GM18868 (cell line): ENCODE results near the gene PDX1.
A peak's percentile ranks its signal among the peaks of the same experiment; 100 is the strongest.

Experiments
- ATAC-seq: cut with Tn5 transposase; IDR thresholded peaks from one replicate; pipeline ENCODE4 v1.9.1; 2021; ENCODE audit warnings: mild to moderate bottlenecking, moderate library complexity; ENCODE audit not compliant: unreplicated experiment

PDX1 gene

DNA sequence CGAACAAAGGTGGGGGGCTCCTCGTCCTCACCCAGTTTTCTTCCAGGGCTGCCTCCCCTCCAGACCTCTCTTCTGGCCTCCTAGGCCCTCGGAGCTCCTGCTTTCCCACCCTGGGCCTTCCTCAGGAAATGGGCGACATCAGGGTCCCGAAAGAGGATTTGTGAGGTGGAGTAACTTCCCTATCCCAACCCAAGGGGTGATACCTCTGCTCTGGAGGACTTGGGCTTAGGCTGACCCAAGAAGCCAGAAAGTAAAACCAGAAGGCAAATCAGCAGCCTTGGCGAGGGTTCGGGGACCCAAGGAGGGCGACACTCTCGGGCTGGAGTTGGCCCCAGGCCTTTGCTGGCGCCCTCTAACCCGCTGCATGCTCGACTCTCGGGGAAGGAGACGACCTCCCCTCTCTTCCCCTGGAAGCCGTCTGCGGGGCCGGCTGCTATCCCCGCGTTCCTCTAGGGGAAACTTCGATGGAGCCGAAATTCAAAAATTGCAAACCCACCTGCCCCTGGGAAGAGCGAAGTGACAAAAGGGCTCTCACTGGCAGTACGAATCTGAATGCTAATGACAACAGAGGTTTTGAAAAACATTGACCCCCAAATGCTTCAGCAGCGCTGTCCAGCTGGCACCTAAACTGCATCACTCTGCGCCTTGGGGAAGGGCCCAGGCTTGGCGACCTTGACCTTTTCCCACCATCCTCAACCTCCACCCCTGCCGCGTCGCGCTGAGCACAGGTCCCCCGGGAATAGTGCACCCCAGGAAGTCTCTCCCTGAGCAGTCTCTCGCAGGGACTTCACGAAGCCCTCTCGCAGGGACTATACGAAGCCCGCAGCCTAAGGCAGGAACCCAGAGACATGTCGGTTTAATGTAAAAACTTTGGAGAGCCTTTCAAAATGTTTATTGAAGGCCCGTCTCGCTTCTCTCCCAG, 2.4 kb downstream of the PDX1 start:
- no peak for ATAC-seq

DNA sequence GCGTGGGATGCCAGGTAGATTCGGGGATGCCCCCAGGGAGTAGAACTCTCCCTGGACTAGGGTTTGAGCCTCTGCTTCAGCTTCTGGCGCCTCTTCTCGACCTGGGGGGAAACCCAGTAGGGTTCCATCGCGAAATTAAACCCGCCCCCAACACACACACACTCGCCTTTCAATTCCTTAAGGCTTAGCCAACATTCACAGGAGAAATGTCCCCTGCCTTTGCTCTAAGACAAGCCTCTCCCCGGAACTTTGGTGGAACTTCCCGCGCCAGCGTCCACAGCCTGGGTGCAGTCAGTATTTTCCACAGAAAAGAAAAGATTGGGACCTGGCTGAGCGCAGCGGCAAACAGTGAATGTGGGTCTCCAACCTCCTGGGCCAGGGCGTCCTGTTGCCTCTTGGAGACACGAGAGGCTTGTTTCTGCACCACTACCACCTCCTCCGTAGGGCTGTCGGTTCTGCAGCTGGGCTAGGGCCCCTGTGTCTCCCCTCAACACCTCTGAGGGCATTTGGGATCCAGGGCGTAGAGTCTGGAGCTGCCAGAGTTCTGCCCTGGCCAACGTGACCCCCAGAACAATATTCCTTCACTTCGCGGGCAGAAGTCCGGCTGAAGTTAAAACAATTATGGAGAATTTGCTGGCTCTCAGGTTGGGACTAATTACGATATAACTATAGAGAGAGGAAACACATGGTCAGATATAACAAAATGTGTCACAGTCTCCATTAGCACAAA, 3.2 kb downstream of the PDX1 start:
- ATAC-seq = no peak

DNA sequence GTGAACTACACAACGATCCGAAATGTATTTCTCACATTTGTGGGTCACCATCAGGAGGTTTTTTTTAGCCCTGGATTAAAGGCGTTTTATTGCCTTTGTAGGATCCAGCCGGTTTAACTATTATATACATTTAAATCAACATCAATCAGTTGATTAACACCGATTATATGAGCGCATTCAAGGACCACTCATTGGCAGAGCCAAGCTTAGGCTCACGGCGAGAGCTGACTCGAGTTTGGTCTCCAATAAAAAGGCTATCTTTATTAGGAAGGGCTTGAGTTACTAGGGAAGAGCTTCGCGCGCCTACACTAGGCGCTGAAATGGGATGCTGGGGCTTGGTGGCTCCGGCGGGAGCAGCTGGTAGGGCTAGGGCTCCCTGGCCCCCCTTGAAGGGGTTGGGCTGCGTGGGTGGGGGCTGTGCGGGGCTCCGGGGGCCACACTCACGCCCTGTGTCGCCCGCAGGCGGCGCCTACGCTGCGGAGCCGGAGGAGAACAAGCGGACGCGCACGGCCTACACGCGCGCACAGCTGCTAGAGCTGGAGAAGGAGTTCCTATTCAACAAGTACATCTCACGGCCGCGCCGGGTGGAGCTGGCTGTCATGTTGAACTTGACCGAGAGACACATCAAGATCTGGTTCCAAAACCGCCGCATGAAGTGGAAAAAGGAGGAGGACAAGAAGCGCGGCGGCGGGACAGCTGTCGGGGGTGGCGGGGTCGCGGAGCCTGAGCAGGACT, 4.2 kb downstream of the PDX1 start:
- no peak for ATAC-seq

DNA sequence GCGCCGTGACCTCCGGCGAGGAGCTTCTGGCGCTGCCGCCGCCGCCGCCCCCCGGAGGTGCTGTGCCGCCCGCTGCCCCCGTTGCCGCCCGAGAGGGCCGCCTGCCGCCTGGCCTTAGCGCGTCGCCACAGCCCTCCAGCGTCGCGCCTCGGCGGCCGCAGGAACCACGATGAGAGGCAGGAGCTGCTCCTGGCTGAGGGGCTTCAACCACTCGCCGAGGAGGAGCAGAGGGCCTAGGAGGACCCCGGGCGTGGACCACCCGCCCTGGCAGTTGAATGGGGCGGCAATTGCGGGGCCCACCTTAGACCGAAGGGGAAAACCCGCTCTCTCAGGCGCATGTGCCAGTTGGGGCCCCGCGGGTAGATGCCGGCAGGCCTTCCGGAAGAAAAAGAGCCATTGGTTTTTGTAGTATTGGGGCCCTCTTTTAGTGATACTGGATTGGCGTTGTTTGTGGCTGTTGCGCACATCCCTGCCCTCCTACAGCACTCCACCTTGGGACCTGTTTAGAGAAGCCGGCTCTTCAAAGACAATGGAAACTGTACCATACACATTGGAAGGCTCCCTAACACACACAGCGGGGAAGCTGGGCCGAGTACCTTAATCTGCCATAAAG, 4.8 kb downstream of the PDX1 start:
- ATAC-seq = no peak

DNA sequence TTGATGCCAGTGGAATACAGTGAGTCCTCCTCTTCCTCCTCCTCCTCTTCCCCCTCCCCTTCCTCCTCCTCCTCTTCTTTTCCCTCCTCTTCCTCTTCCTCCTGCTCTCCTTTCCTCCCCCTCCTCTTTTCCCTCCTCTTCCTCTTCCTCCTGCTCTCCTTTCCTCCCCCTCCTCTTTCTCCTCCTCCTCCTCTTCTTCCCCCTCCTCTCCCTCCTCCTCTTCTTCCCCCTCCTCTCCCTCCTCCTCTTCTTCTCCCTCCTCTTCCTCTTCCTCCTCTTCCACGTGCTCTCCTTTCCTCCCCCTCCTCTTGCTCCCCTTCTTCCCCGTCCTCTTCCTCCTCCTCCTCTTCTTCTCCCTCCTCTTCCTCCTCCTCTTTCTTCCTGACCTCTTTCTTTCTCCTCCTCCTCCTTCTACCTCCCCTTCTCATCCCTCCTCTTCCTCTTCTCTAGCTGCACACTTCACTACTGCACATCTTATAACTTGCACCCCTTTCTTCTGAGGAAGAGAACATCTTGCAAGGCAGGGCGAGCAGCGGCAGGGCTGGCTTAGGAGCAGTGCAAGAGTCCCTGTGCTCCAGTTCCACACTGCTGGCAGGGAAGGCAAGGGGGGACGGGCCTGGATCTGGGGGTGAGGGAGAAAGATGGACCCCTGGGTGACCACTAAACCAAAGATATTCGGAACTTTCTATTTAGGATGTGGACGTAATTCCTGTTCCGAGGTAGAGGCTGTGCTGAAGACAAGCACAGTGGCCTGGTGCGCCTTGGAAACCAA, 5.6 kb downstream of the PDX1 start:
- ATAC-seq = no peak

DNA sequence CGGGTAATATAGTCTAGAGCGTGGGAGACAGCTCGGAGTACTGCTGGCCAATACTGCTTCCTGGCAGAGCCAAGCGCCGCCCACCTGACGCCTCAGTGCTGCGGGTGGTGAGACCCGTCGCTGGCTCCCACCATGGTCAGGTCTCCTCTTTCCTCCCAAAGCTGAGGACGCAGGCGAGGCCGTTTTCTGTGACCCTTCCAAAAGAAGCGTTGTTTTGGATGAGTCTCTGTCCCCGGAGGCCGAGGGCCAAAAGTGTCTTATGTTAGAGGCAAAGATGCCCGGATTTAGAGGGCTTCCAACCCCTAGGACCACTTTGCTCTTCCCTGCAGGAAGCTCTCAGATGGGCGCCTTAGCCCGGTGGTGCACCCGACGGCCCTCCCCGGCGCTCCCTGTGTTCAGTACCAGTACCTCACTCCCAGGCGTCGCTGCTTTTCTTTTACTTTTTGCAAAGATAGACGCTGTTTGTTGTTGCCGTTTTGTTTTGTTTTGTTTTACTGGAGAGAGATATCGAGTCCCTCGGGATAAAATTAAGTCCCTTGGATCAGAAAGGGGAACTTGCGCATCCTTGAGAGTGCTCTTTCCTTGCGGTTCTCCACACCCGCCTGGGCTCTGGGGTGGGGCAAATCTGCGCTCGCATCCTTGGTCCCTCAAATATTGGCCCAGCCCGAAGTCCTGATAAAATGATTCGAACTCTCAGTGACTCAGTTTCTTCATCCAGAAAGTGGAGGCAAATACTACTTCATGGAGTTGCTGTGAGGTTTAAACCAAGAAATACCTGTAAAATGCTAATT, 7.0 kb downstream of the PDX1 start:
- ATAC-seq = no peak

DNA sequence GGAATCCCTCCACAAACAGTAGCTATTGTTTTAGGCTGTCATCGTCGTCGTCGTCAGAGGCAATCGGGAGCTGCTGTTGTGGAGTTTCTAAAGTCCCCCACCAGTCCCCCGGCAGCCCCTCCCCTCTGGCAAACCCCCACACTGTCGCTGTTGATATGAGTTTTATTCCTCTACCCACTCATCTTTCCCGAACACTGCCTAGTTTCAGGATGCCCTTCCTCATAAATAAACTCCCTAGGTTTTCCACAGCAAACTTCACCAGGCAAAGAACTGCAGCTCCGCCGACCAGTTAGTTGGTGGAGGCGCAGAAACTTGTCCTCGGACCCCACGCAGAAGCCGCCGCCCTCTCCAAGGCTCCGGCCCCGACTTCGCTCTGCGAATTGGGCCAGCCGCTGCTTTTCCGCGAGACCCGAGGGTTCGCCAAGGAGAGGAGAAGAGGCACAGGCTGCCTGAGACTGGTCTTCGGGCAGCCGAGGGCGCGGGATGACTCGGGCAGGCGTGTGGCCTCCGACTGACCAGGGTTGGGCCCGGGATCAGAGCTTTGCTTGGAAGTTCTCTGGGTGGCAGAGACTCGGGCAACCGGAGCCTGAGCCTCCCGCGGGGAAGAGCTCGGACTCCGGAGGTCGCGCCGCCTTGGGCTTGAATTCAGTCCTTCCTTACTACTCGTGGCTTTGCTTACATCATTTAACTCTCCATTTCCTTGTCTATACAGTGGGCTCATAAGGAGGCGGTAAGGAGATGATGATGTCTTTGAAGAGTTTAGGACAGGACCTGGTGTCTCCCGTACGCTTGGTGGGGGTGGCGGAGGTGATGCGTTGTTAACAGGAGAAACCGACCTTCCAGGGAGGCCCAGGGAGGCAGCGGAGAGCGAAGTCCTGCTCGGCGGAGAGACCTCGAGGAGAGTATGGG, 7.9 kb downstream of the PDX1 start:
- no peak for ATAC-seq

DNA sequence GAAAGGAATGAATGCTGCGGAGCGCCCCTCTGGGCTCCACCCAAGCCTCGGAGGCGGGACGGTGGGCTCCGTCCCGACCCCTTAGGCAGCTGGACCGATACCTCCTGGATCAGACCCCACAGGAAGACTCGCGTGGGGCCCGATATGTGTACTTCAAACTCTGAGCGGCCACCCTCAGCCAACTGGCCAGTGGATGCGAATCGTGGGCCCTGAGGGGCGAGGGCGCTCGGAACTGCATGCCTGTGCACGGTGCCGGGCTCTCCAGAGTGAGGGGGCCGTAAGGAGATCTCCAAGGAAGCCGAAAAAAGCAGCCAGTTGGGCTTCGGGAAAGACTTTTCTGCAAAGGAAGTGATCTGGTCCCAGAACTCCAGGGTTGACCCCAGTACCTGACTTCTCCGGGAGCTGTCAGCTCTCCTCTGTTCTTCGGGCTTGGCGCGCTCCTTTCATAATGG, 8.6 kb downstream of the PDX1 start:
- no peak for ATAC-seq

DNA sequence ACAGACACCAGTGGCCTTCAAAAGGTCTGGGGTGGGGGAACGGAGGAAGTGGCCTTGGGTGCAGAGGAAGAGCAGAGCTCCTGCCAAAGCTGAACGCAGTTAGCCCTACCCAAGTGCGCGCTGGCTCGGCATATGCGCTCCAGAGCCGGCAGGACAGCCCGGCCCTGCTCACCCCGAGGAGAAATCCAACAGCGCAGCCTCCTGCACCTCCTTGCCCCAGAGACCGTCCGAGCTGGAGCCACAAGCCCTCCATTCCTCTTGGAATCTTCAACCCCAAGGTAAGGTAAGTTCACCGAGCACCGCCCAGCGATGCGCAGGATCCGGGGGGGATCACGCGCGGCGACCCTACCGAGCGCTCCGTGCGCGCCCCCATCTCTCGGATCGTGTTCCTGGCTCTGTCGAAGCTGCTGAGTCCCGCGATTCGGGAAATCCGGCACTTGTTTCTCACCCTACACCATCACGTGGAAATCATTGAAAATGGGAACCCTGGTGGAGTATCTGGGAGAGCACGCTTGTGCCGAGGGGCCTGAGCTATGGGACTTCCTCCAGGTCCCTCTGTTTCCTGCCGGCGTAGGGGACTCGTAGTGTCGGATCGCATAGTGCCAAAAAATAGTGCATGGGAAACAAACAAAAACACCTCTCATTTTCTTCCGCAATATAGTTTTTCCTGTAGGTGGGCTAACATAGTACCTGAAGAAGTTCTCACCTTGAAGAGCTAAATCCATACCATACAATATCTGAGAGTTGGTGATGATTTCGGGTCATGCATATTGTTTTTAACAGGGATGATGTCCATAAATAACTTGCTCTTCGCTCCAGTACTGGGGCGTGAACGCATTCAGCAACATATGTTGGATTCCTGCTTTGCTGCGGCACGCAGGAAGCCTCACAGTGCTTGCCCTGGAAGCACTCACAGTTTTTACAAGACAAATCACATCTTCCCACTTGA, 9.3 kb downstream of the PDX1 start:
- ATAC-seq = no peak

DNA sequence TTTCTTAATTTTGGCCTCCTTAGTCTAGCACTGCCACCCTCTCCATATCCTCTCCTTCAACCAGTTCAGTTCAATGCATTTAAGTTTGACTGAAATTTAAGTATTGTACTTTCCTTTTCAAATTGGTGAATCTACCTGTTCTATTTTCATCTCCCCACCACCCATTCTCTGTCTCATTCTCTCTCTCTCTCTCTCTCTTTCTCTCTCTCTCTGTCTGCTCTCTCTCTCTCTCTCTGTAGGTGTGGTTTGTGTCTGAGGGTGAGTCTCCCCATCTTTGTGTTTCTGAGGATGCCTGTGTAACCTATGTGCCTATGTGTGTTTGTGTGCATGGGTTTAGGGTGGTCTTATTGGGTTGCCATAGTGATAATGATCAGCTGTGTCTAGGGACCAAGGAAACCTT, 10.1 kb downstream of the PDX1 start:
- no peak for ATAC-seq

DNA sequence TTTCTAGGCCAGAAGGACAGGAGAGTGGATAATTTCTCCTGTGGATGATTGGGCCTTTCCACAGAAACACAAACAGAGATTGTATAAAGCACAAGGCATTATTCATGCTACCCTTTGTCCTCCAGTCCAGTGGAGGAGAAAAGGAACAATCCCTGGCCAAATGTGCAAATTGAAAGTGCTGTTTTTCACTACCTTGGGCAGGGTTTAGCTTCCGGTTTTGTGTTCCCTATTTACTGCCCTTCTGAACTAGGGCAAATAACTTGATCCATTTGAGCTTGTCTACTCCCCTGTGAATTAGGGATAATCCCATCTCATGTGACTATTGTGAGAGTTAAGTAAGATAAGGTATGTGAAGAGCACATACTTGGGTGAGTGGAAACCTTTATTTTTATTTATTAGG, 13.3 kb downstream of the PDX1 start:
- no peak for ATAC-seq

DNA sequence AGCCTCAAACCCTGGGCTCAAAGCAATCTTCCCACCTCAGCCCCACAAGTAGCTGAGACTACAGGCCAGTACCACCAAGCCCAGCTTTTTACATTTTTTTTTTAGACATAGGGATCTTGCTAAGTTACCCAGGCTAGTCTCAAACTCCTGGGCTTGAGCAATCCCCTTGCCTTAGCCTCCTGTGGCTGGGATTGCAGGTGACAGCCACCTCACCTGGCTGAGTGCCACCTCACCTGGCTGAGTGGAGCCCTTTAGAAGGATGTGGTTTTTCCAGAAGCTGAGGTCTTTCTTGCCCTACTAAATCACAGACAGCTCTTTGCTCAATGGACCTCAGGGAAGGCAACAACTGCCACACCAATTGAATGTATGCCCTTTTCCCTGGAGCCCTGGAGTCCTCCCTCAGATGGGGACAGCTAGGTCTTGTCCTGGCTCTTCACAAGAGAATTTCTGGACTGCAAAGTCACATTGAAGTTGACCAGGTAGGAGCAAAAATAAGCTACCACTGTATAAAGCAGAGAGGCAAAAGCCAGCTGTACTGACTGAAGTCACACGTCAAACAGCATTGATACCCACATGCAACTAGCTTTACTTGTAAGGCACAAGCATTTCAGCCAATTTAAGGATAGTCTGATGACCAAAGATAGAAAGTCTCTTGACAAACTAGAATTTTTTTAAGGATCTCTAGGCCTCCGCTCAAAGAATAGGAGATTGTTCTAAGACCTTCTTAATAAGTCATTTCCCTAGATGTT, 14.0 kb downstream of the PDX1 start:
- no peak for ATAC-seq

DNA sequence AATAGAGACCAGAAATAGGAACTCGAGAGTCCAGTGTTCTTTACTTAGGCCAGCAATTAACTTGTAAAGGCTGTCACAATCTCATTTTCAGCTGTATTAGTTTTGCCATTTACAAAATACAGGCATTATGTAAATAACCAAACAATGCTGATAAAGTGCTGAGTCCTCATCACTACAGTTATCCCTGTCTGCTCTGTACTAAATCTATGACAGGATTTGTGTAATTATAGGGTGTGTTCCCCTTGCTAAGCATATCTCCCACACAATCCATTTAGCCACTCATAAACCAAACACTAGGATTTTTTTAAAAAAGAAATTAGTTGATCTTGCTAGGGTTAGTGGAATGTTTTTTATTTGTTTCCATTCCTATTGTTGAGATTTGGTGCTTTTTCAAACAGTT, 23.2 kb downstream of the PDX1 start:
- no peak for ATAC-seq

DNA sequence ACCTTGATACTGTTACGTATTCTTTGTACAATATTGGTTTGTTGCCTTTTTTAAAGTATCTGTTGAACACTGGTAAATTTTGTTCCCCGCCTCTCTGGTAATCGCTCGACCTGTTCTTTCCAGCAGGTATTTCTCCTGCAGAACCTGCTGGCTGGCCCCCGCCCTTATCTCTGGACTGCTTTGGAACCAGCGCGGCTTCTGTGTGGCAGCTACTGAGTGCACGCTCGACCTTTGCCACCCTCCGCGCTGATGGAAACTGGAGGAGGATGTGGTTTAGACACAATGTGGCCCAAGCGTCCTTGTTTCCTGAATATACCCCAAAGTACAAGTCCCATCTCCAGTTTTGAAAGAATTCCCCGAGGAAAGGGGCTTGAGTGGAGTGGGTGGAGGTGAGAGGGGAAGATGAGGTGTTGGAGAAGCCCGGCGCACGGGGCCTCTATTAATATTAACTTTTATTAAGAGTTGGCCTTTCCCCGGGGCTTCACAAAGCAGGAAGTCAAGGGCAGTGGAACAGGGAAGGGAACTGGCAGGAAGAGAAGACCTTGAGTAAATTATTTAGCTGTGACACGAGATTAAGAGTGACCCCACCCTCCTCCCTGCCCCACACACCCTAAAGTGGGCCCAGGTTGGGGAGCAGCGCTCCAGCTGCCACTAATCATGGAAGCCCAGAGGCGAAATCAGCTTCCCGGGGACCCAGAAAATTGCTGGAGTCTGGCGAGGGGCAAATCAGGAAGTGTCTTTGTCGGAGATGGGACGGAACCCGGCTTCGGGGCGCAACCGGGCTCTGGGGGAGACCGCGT, 33.3 kb downstream of the PDX1 start:
- ATAC-seq = no peak

DNA sequence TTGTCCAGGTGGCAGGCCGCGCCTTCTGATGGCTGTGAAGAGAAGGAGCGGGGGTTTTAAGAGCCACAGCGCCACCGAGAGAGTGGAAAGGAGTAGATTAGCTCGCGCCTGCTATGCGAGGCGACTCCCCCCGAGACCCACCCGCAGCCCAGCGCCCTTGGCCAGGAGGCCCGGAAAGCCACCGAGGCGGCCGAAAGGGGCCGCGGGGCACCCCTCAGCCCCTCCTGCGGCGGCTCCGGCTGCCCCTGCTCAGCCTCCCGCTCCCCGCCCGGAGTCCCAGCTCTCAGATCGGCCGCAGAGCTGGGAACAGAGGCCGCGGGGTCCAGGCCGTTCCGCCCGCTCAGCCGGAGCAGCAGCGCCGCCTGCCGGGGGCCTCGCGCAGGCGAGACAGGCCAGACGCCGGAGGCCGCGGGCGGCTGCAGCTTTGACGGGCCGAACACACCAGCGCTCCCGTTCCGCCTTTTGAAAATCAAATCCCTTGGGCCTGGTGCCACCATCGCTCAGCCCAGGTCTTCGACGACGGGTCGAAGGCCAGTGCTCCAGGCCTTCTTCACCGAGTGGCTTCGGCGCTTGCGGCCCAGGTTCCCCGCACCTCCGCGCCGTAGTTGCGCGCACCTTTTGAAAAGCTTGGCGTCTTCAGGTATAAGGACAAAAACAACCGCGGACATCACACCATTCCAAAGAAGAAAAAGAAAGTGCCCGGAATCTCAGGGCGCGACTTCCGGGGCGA, 34.0 kb downstream of the PDX1 start:
- ATAC-seq = peak; percentile 93
